ENCODE measurements around the gene C1orf141. TPM values are rescaled to one million over a fixed set of nuclear protein-coding genes. Genes with fewer than 3 reads are reported as not detected.

C1orf141 gene
- total and polyA plus RNA-seq, 12 donors: 0.61 TPM; not detected in 11

GRCh38 chr1:67138813-67139499 lies 4.2 kb upstream of the C1orf141 start:
- 90 to 94% (median 92%) methylated on average over 3 of the region's 3 CpGs for WGBS, 4 donors
- intact Hi-C loops (cut with DNase I): no loop called here
- Histone ChIP-seq H3K27ac (no peak overlapping the region), H3K36me3 (replicated peaks in 1 of 2) (no peaks in the 10 kb centered on the region), H3K4me3 (no peak overlapping the region), H3K9me3 (replicated peaks in 1 of 3) (no peaks in the 10 kb centered on the region), H3K4me1 (replicated peaks in 1 of 2) (peaks cover 12 to 13% of the 10 kb centered on the region in 2 donors), H3K27me3 (no peaks in the 10 kb centered on the region)
- TF ChIP-seq POLR2A (IDR thresholded peaks at IDR 0.05): no peak
- no peak for TF ChIP-seq CTCF (IDR thresholded peaks at IDR 0.05)
- DNase-seq: no peak

- intact Hi-C loops (cut with DNase I): no loop called here
- TF ChIP-seq POLR2A (IDR thresholded peaks at IDR 0.05) (no peak), CTCF (IDR thresholded peaks at IDR 0.05) (no peak)
- H3K27me3 ChIP-seq: no peaks in the 10 kb centered on the region
- no peak overlapping the region for H3K27ac ChIP-seq
- H3K4me1 ChIP-seq (replicated peaks in 1 of 2): peaks cover 12 to 13% of the 10 kb centered on the region in 2 donors
- H3K36me3 ChIP-seq (replicated peaks in 1 of 2): no peaks in the 10 kb centered on the region
- H3K4me3 ChIP-seq: no peak overlapping the region
- no peak for DNase-seq
- WGBS, 4 donors: 68 to 87% (median 81%) methylated on average over 4 of the region's 4 CpGs
- no peaks in the 10 kb centered on the region for H3K9me3 ChIP-seq (replicated peaks in 1 of 3)
These were observed 2.6 kb upstream of the C1orf141 start for GRCh38 chr1:67137307-67137753.

- H3K27ac ChIP-seq: no peak overlapping the region
- no peak overlapping the region for H3K4me3 ChIP-seq
- H3K27me3 ChIP-seq: no peaks in the 10 kb centered on the region
- no peaks in the 10 kb centered on the region for H3K9me3 ChIP-seq (replicated peaks in 1 of 3)
- intact Hi-C loops (cut with DNase I): no loop called here
- DNase-seq: no peak
- H3K4me1 ChIP-seq (replicated peaks in 1 of 2): peaks cover 8% of the 10 kb centered on the region in 2 donors
- H3K36me3 ChIP-seq (replicated peaks in 1 of 2): no peaks in the 10 kb centered on the region
- TF ChIP-seq CTCF (IDR thresholded peaks at IDR 0.05): no peak
- no peak for TF ChIP-seq POLR2A (IDR thresholded peaks at IDR 0.05)
- WGBS, 4 donors: 36 to 42% (median 39%) methylated on average over 2 of the region's 2 CpGs
These were observed 584 bp upstream of the C1orf141 start for GRCh38 chr1:67135354-67135753.

GRCh38 chr1:67133177-67133576 lies 1.6 kb downstream of the C1orf141 start:
- H3K9me3 ChIP-seq (replicated peaks in 1 of 3): no peaks in the 10 kb centered on the region
- intact Hi-C loops (cut with DNase I): no loop called here
- H3K4me1 ChIP-seq (replicated peaks in 1 of 2): peaks cover 8% of the 10 kb centered on the region in 2 donors
- 81 to 89% (median 83%) methylated on average over 2 of the region's 2 CpGs for WGBS, 4 donors
- H3K36me3 ChIP-seq (replicated peaks in 1 of 2): no peaks in the 10 kb centered on the region
- no peak overlapping the region for H3K4me3 ChIP-seq
- TF ChIP-seq CTCF (IDR thresholded peaks at IDR 0.05) (no peak), POLR2A (IDR thresholded peaks at IDR 0.05) (no peak)
- H3K27me3 ChIP-seq: no peaks in the 10 kb centered on the region
- no peak overlapping the region for H3K27ac ChIP-seq
- DNase-seq: no peak

All from adrenal gland (tissue), 12 donors.